Embryonic facial prominence (tissue), 1 donor: ENCODE data around the gene APBA2.
"Not testable (repeated sequence)": the region's sequence is repeated elsewhere in the genome, so short reads cannot be mapped to it uniquely, and the experiment has no call there.

Source experiments
- DNase-seq: peaks from one replicate; pipeline ENCODE4 v3.0.0-alpha.2; 2016; ENCODE audit errors: extremely low spot score

Gene APBA2

GRCh38 chr15:28878209-28878608, 7.6 kb upstream of the APBA2 start:
- DNase-seq = no peak

- DNase-seq = no peak
These were observed 6.2 kb upstream of the APBA2 start for GRCh38 chr15:28879551-28879950.

GRCh38 chr15:28880680-28881079, 5.1 kb upstream of the APBA2 start:
- no peak for DNase-seq

GRCh38 chr15:28881170-28881569, 4.6 kb upstream of the APBA2 start:
- no peak for DNase-seq

GRCh38 chr15:28881600-28881999, 4.2 kb upstream of the APBA2 start:
- DNase-seq = no peak

- DNase-seq = no peak
These were observed 1.4 kb upstream of the APBA2 start for GRCh38 chr15:28884151-28884940.

GRCh38 chr15:28885128-28885629, 595 bp upstream of the APBA2 start:
- DNase-seq = no peak

- no peak for DNase-seq
These were observed 911 bp downstream of the APBA2 start for GRCh38 chr15:28886431-28887338.

GRCh38 chr15:28887339-28888174, 1.8 kb downstream of the APBA2 start:
- no peak for DNase-seq

- no peak for DNase-seq
These were observed 2.6 kb downstream of the APBA2 start for GRCh38 chr15:28888302-28888894.

GRCh38 chr15:28888900-28889299, 3.1 kb downstream of the APBA2 start:
- DNase-seq = no peak

GRCh38 chr15:28889346-28889745, 3.6 kb downstream of the APBA2 start:
- DNase-seq = no peak

- not testable (repeated sequence) for DNase-seq
These were observed 4.1 kb downstream of the APBA2 start for GRCh38 chr15:28889871-28890270.

- DNase-seq = not testable (repeated sequence)
These were observed 4.5 kb downstream of the APBA2 start for GRCh38 chr15:28890291-28890690.

- no peak for DNase-seq
These were observed 5.1 kb downstream of the APBA2 start for GRCh38 chr15:28890711-28891495.

GRCh38 chr15:28891588-28891987, 5.8 kb downstream of the APBA2 start:
- no peak for DNase-seq

- DNase-seq = no peak
These were observed 7.2 kb downstream of the APBA2 start for GRCh38 chr15:28892789-28893610.

GRCh38 chr15:28894631-28895030, 8.9 kb downstream of the APBA2 start:
- DNase-seq = no peak

GRCh38 chr15:28895146-28895545, 9.4 kb downstream of the APBA2 start:
- no peak for DNase-seq

GRCh38 chr15:28895566-28895965, 9.8 kb downstream of the APBA2 start:
- no peak for DNase-seq
